ENCODE results near the gene POLK. TPM values are rescaled to one million over a fixed set of nuclear protein-coding genes. Genes with fewer than 3 reads are reported as not detected.

The POLK gene
- total RNA-seq, 1 experiment from 2014 or later, result 34.9 TPM

GRCh38 chr5:75468593-75468992 is 43.1 kb upstream of the POLK start:
- H3K36me3 Mint-ChIP-seq (ENCODE audit: insufficient read depth, unreplicated experiment), result no peaks in the 10 kb centered on the region
- H3K4me3 Mint-ChIP-seq (ENCODE audit: low read depth, unreplicated experiment), result no peak overlapping the region
- no peaks in the 10 kb centered on the region for H3K9me3 Mint-ChIP-seq (ENCODE audit: low read depth, unreplicated experiment)
- H3K27ac Mint-ChIP-seq (ENCODE audit: unreplicated experiment), result no peak overlapping the region
- intact Hi-C loops (cut with micrococcal nuclease; ENCODE audit: unreplicated experiment), result no loop called here
- H3K4me1 Mint-ChIP-seq (ENCODE audit: low read depth, unreplicated experiment), result peaks cover 38% of the 10 kb centered on the region
- no peak for DNase-seq
- H3K27me3 Mint-ChIP-seq (ENCODE audit: unreplicated experiment), result no peaks in the 10 kb centered on the region
- CTCF ChIA-PET, result no interaction called here
- no peak for TF ChIP-seq CTCF (IDR thresholded peaks at IDR 0.05; ENCODE audit: unreplicated experiment)
- BruUV-seq (replicated peaks), result no TSS peak

- CTCF ChIA-PET, result no interaction called here
- peaks cover 38% of the 10 kb centered on the region for H3K4me1 Mint-ChIP-seq (ENCODE audit: low read depth, unreplicated experiment)
- no peak overlapping the region for H3K4me3 Mint-ChIP-seq (ENCODE audit: low read depth, unreplicated experiment)
- intact Hi-C loops (cut with micrococcal nuclease; ENCODE audit: unreplicated experiment), result no loop called here
- no peaks in the 10 kb centered on the region for H3K27me3 Mint-ChIP-seq (ENCODE audit: unreplicated experiment)
- no TSS peak for BruUV-seq (replicated peaks)
- TF ChIP-seq CTCF (IDR thresholded peaks at IDR 0.05; ENCODE audit: unreplicated experiment), result no peak
- no peak for DNase-seq
- no peaks in the 10 kb centered on the region for H3K9me3 Mint-ChIP-seq (ENCODE audit: low read depth, unreplicated experiment)
- no peaks in the 10 kb centered on the region for H3K36me3 Mint-ChIP-seq (ENCODE audit: insufficient read depth, unreplicated experiment)
- no peak overlapping the region for H3K27ac Mint-ChIP-seq (ENCODE audit: unreplicated experiment)
Measured at GRCh38 chr5:75469017-75469416, 42.7 kb upstream of the POLK start.

- Mint-ChIP-seq H3K27me3 (ENCODE audit: unreplicated experiment) (no peaks in the 10 kb centered on the region), H3K4me1 (ENCODE audit: low read depth, unreplicated experiment) (peaks cover 36% of the 10 kb centered on the region), H3K4me3 (ENCODE audit: low read depth, unreplicated experiment) (no peak overlapping the region), H3K9me3 (ENCODE audit: low read depth, unreplicated experiment) (no peaks in the 10 kb centered on the region), H3K36me3 (ENCODE audit: insufficient read depth, unreplicated experiment) (no peaks in the 10 kb centered on the region), H3K27ac (ENCODE audit: unreplicated experiment) (no peak overlapping the region)
- intact Hi-C loops (cut with micrococcal nuclease; ENCODE audit: unreplicated experiment), result loop anchor here (5.0 kb wide), 1 partner anchor 96 kb away; no protein-coding TSS in a partner anchor
- no TSS peak for BruUV-seq (replicated peaks)
- no peak for DNase-seq
- TF ChIP-seq CTCF (IDR thresholded peaks at IDR 0.05; ENCODE audit: unreplicated experiment), result no peak
- CTCF ChIA-PET, result interaction anchor here (0.7 kb wide), 1 partner anchor 95 kb away, joined by 3 read pairs; no protein-coding TSS in a partner anchor
Measured at GRCh38 chr5:75471193-75471592, 40.5 kb upstream of the POLK start.

- Mint-ChIP-seq H3K27me3 (ENCODE audit: unreplicated experiment) (no peaks in the 10 kb centered on the region), H3K4me1 (ENCODE audit: low read depth, unreplicated experiment) (peaks cover 42% of the 10 kb centered on the region), H3K4me3 (ENCODE audit: low read depth, unreplicated experiment) (no peak overlapping the region), H3K9me3 (ENCODE audit: low read depth, unreplicated experiment) (no peaks in the 10 kb centered on the region), H3K27ac (ENCODE audit: unreplicated experiment) (no peak overlapping the region), H3K36me3 (ENCODE audit: insufficient read depth, unreplicated experiment) (no peaks in the 10 kb centered on the region)
- no peak for TF ChIP-seq CTCF (IDR thresholded peaks at IDR 0.05; ENCODE audit: unreplicated experiment)
- no peak for DNase-seq
- no TSS peak for BruUV-seq (replicated peaks)
- CTCF ChIA-PET, result no interaction called here
- intact Hi-C loops (cut with micrococcal nuclease; ENCODE audit: unreplicated experiment), result loop anchor here (5.0 kb wide), 1 partner anchor 94 kb away; no protein-coding TSS in a partner anchor
Measured at GRCh38 chr5:75472973-75473372, 38.7 kb upstream of the POLK start.

All from Calu3 (cell line).